ENCODE results near the gene PRKD1.

PRKD1 gene

DNA sequence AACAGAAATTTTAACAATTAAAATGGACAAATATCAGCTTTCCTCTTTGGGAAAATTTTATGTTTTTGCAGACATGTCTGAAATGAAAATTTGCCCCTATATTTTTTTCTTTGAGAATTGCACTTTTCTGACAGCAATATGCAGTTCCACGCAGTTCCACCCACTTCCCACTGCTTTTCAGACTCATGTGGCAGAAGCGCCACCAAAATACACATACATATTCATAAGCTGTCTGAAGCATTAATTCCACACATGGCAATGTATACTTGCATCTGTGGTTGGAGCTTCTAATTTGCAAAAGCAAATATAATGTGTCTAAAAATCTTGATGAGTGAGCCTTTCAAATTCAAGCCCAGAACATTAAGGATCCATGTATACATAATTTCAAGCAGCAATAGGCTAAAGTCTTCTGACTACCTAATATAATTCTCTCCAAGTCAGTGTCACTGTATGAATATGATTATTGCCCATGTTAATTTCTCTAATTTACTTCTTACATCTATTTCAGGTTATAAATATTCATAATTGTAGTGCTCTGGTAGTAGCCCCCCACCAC is 129.5 kb downstream of the PRKD1 start:
- no peak overlapping the region for H3K4me3 ChIP-seq (ENCODE audit: low read length, poor library complexity, severe bottlenecking)
- H3K27me3 ChIP-seq (ENCODE audit: insufficient read depth, low read length, poor library complexity, severe bottlenecking): no peaks in the 10 kb centered on the region
- H3K9me3 ChIP-seq (ENCODE audit: insufficient read depth, low read depth, low read length): no peaks in the 10 kb centered on the region
- no peaks in the 10 kb centered on the region for H3K4me1 ChIP-seq (ENCODE audit: insufficient read depth, low read length, poor library complexity, severe bottlenecking)
- H3K36me3 ChIP-seq (ENCODE audit: insufficient read depth, low read length): no peaks in the 10 kb centered on the region
- H3F3A ChIP-seq (ENCODE audit: low read depth): no peaks in the 10 kb centered on the region
- no peak overlapping the region for H2AFZ ChIP-seq (ENCODE audit: low read length)
- no peak overlapping the region for H3K4me2 ChIP-seq (ENCODE audit: low read depth, low read length, poor library complexity, severe bottlenecking)
- TF ChIP-seq CTCF (conservative IDR thresholded peaks at IDR 0.05; ENCODE audit: low read length) (no peak), EZH2phosphoT487 (IDR thresholded peaks at IDR 0.05; ENCODE audit: borderline replicate concordance) (no peak)
- no peaks in the 10 kb centered on the region for H3K79me2 ChIP-seq (ENCODE audit: insufficient read depth, low read length)
- no peaks in the 10 kb centered on the region for H4K20me1 ChIP-seq (ENCODE audit: insufficient read depth, low read length, poor library complexity, severe bottlenecking)
- H3K9ac ChIP-seq (ENCODE audit: low read depth, low read length, poor library complexity, severe bottlenecking): no peak overlapping the region
- no peaks in the 10 kb centered on the region for H3K9me2 ChIP-seq (replicated peaks; ENCODE audit: low read depth, low read length)

DNA sequence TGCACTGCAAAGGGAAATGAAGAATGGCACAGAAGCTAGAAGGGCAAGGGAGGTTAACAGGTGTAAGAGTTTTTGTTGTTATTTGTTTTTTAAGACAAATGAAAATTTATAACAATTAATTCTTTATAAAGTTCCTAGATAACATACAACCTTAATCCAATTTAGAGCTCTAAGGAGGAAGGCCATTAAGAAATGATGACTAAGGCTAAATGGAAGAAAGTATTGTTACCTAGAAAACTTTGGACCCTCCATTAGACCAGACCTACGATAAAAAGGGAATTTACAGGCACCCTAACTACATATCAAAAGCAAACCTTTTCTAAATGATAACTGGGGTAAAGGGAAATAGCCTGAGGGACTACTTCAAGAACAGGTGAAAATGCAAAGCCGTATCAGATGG is 130.8 kb downstream of the PRKD1 start:
- H3K4me3 ChIP-seq (ENCODE audit: low read length, poor library complexity, severe bottlenecking): no peak overlapping the region
- TF ChIP-seq CTCF (conservative IDR thresholded peaks at IDR 0.05; ENCODE audit: low read length): no peak
- TF ChIP-seq EZH2phosphoT487 (IDR thresholded peaks at IDR 0.05; ENCODE audit: borderline replicate concordance): no peak
- no peaks in the 10 kb centered on the region for H3K9me3 ChIP-seq (ENCODE audit: insufficient read depth, low read depth, low read length)
- H3K4me1 ChIP-seq (ENCODE audit: insufficient read depth, low read length, poor library complexity, severe bottlenecking): no peaks in the 10 kb centered on the region
- no peak overlapping the region for H3K4me2 ChIP-seq (ENCODE audit: low read depth, low read length, poor library complexity, severe bottlenecking)
- H3K9me2 ChIP-seq (replicated peaks; ENCODE audit: low read depth, low read length): no peaks in the 10 kb centered on the region
- no peaks in the 10 kb centered on the region for H3K79me2 ChIP-seq (ENCODE audit: insufficient read depth, low read length)
- no peaks in the 10 kb centered on the region for H4K20me1 ChIP-seq (ENCODE audit: insufficient read depth, low read length, poor library complexity, severe bottlenecking)
- H3F3A ChIP-seq (ENCODE audit: low read depth): no peaks in the 10 kb centered on the region
- H3K36me3 ChIP-seq (ENCODE audit: insufficient read depth, low read length): no peaks in the 10 kb centered on the region
- no peak overlapping the region for H2AFZ ChIP-seq (ENCODE audit: low read length)
- no peak overlapping the region for H3K9ac ChIP-seq (ENCODE audit: low read depth, low read length, poor library complexity, severe bottlenecking)
- no peaks in the 10 kb centered on the region for H3K27me3 ChIP-seq (ENCODE audit: insufficient read depth, low read length, poor library complexity, severe bottlenecking)

DNA sequence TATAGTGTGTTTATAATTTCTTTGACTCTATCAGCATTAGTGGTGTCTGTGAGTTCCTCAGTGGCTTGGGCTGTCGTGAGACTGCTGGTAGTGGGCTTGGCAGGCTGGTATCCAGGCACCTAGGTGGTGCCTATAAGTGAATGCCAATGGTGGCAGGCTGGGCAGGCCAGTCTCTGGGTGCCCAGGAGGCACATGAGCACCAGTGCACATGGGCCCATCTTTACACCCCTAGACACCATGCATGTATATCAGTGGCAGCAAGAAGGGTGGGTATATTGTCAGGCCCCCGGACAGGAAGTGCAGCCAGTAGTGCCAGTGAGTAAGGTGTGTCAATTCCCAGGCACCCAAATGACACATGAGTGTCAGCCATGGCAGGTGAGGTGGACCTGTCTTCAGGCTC is 138.2 kb downstream of the PRKD1 start:
- no peaks in the 10 kb centered on the region for H3K9me2 ChIP-seq (replicated peaks; ENCODE audit: low read depth, low read length)
- no peaks in the 10 kb centered on the region for H3F3A ChIP-seq (ENCODE audit: low read depth)
- no peaks in the 10 kb centered on the region for H4K20me1 ChIP-seq (ENCODE audit: insufficient read depth, low read length, poor library complexity, severe bottlenecking)
- H3K4me3 ChIP-seq (ENCODE audit: low read length, poor library complexity, severe bottlenecking): no peak overlapping the region
- H3K9me3 ChIP-seq (ENCODE audit: insufficient read depth, low read depth, low read length): no peaks in the 10 kb centered on the region
- no peak overlapping the region for H3K4me2 ChIP-seq (ENCODE audit: low read depth, low read length, poor library complexity, severe bottlenecking)
- no peak for TF ChIP-seq EZH2phosphoT487 (IDR thresholded peaks at IDR 0.05; ENCODE audit: borderline replicate concordance)
- no peak for TF ChIP-seq CTCF (conservative IDR thresholded peaks at IDR 0.05; ENCODE audit: low read length)
- H3K27me3 ChIP-seq (ENCODE audit: insufficient read depth, low read length, poor library complexity, severe bottlenecking): no peaks in the 10 kb centered on the region
- no peak overlapping the region for H3K9ac ChIP-seq (ENCODE audit: low read depth, low read length, poor library complexity, severe bottlenecking)
- H3K79me2 ChIP-seq (ENCODE audit: insufficient read depth, low read length): no peaks in the 10 kb centered on the region
- no peaks in the 10 kb centered on the region for H3K36me3 ChIP-seq (ENCODE audit: insufficient read depth, low read length)
- no peak overlapping the region for H2AFZ ChIP-seq (ENCODE audit: low read length)
- no peaks in the 10 kb centered on the region for H3K4me1 ChIP-seq (ENCODE audit: insufficient read depth, low read length, poor library complexity, severe bottlenecking)
